Brain pericyte (primary cell): ENCODE results near the gene SAP25.
"Not testable (repeated sequence)": the region's sequence is repeated elsewhere in the genome, so short reads cannot be mapped to it uniquely, and the experiment has no call there.

Source experiments
- DNase-seq: peaks from one replicate; pipeline ENCODE4 v3.0.0-alpha.2; 2012; ENCODE audit warnings: low read depth, low spot score

SAP25 gene

GRCh38 chr7:100561491-100562194 lies 12.1 kb downstream of the SAP25 start:
- DNase-seq = no peak

- no peak for DNase-seq
Measured at GRCh38 chr7:100559127-100559526, 14.6 kb downstream of the SAP25 start.

- no peak for DNase-seq
Measured at GRCh38 chr7:100556541-100556940, 17.2 kb downstream of the SAP25 start.

- no peak for DNase-seq
Measured at GRCh38 chr7:100555701-100556100, 18.0 kb downstream of the SAP25 start.

GRCh38 chr7:100553032-100553431 lies 20.7 kb downstream of the SAP25 start:
- DNase-seq = no peak

- DNase-seq = no peak
Measured at GRCh38 chr7:100552532-100552931, 21.2 kb downstream of the SAP25 start.

- not testable (repeated sequence) for DNase-seq
Measured at GRCh38 chr7:100548446-100548845, 25.3 kb downstream of the SAP25 start.

GRCh38 chr7:100547872-100548271 lies 25.8 kb downstream of the SAP25 start:
- DNase-seq = no peak

- DNase-seq = no peak
Measured at GRCh38 chr7:100546926-100547800, 26.5 kb downstream of the SAP25 start.

- DNase-seq = no peak
Measured at GRCh38 chr7:100546129-100546925, 27.4 kb downstream of the SAP25 start.

- DNase-seq = peak; percentile 63
Measured at GRCh38 chr7:100545360-100546128, 28.2 kb downstream of the SAP25 start.

GRCh38 chr7:100544967-100545359 lies 28.7 kb downstream of the SAP25 start:
- DNase-seq = no peak

GRCh38 chr7:100544386-100544785 lies 29.3 kb downstream of the SAP25 start:
- DNase-seq = no peak

GRCh38 chr7:100543586-100543985 lies 30.1 kb downstream of the SAP25 start:
- no peak for DNase-seq

- not testable (repeated sequence) for DNase-seq
Measured at GRCh38 chr7:100541309-100541708, 32.4 kb downstream of the SAP25 start.

GRCh38 chr7:100540073-100540723 lies 33.5 kb downstream of the SAP25 start:
- no peak for DNase-seq

- no peak for DNase-seq
Measured at GRCh38 chr7:100539436-100540006, 34.2 kb downstream of the SAP25 start.

GRCh38 chr7:100538654-100539435 lies 34.9 kb downstream of the SAP25 start, which contains the start of gene AGFG2:
Gene AGFG2 (plus strand): TSS chr7:100539203. CDS start chr7:100539347, 144 bp downstream.
- peak; percentile 100 for DNase-seq

- DNase-seq = no peak
Measured at GRCh38 chr7:100538348-100538653, 35.4 kb downstream of the SAP25 start.

- not testable (repeated sequence) for DNase-seq
Measured at GRCh38 chr7:100536695-100537094, 37.0 kb downstream of the SAP25 start.
